Measurements from ENCODE around the gene MPHOSPH9. TPM values are rescaled to one million over a fixed set of nuclear protein-coding genes. Genes with fewer than 3 reads are reported as not detected.

MPHOSPH9 gene
- total RNA-seq, 2 donors from 2014 or later, result 23.4 to 27.9 TPM

DNA sequence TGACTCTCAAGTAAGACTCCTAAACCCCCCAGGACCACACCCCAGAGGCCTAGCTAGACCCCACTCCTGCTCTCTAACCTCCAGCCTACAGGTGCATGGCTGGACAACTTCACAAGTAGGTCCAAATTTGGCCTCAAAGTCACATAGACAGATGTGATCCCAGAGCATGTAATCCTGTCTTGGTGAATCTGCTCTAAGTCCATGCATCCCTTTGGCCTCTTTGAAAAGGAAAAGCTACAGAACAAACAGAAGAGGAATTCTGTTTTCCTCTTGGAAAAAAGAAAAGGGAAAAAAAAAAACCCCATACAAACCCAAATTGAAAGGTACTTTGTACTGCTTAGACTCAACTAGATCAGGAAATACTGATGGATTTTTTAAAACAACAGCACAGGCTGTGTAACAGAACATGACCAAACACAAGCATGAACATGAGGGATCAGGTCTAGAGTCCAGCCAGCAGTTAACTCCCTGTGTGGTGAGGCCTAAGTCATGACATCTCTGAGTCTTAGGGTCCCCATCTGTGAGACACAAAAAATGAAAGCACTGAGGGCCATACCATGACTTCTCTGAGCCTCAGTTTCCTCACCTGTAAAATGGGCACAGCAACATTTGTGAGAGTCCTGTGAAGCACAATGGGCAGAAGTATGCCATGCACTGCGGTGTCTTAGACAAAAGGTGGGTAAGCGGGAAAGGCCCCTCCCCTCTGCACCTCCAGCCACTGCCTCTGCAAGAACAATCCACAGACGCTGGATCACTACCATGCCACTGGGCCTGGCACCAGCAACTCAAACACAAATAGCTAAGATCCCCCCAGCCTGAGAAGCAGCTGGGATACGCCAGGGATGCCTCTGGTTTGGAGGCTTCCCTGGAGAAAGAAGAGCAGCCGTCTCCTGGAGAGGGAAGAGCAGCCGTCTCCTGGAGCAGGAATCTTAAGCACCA, 92.0 kb downstream of the MPHOSPH9 start:
- ATAC-seq (peak in 1 of 2 donors; percentile 4), DNase-seq (peak; percentile 29)
- intact Hi-C loops (cut with DNase I), result loop anchor here in 1 of 2 donors (2.0 kb wide), 1 partner anchor 26 kb away; no protein-coding TSS in a partner anchor

DNA sequence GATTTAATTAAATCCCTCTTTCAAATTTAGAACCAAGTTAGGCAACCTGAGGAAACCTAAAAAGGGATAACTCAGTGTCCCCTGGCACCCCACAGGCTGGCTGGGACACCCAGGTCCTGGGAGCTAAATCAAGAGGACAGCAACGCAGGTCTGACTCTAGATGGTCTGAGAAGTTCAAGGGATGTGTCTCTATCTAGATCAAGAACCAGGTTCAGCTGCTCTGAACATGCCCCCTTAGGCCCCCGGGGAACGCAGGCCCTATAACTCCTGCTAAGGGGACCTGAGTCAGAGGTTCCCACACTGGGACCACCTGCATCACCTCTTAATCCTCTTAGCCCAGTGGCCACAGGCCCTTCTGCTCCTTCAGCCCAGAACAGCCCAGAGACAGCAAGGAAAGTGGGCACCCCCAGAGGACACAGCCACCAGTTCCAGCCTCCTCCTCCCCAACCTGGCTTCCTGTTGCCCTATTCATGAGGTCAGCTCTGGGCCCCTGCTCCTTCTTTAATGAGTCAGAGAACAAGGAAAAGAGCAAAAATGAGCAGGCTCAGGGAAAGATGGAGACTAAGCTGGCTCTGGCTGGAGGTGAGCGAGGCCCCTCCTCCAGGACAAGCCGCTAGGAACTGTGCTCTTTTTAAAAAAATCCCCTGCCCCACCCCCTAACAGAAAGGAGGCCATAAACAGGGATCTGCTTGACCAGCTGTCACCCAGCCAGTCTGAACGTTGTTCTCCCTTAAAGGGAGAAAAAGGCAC, 92.8 kb downstream of the MPHOSPH9 start:
- ATAC-seq (peak; percentile 16 to 26), DNase-seq (peak; percentile 40)
- intact Hi-C loops (cut with DNase I), result loop anchor here in 1 of 2 donors (2.0 kb wide), 1 partner anchor 25 kb away; no protein-coding TSS in a partner anchor

DNA sequence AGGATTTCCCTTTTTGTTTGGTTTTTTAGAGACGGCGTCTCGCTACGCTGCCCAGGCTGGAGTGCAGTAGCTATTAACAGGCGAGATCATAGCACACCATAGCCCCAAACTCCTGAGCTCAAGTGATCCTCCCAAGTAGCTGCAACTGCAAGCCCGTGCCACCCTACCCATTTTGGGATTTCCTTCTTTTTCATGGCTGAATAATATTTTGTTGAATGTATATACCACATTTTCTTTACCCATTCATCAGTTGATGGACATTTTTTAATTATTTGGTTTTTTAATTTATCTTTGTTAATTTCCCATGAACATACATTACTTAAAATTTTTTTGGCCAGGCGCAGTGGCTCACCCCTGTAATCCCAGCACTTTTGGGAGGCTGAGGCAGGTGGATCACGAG, 97.3 kb downstream of the MPHOSPH9 start:
- intact Hi-C loops (cut with DNase I), result no loop called here
- no peak for DNase-seq
- ATAC-seq, result no peak

DNA sequence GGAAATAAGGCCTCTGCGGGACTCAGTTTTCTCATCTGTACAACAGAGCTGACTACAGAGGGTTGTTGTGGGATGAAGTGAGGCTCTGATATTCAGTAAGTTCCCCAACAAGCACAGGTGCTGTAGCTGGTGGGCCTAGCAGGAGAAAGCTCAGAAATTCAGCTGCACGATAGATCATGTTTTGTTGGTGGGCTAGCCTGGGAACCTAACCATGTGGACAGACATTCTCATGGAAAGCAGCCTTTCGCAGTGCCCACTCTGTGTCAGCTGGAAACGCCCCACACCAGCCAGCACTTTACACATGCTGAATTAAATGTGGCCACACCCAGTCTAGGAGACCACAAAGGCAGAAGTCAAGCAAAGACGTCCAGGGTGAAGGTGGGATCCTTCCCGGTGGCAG, 98.1 kb downstream of the MPHOSPH9 start:
- DNase-seq (no peak), ATAC-seq (no peak)
- intact Hi-C loops (cut with DNase I), result loop anchor here in 1 of 2 donors (5.0 kb wide), 1 partner anchor 38 kb away; no protein-coding TSS in a partner anchor

DNA sequence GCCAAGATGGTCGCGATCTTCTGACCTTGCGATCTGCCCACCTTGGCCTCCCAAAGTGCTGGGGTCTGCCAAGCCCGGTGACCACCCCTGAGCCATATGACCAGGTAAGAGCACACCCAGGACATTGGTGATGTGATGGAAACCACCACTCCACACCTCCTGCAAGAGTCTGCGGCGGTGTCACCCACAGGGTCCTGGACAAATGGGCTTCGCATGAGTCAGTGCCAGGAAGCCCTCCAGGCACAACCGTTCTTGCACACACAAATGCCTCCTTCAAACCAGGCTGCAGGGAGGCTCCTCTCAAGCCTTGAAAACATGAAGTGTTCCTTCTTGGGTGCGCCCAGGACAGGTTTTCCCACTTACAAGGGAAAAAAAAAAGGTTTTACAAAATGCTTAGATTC, 98.7 kb downstream of the MPHOSPH9 start:
- DNase-seq (no peak), ATAC-seq (no peak)
- intact Hi-C loops (cut with DNase I), result loop anchor here in 1 of 2 donors (5.0 kb wide), 1 partner anchor 37 kb away; no protein-coding TSS in a partner anchor

DNA sequence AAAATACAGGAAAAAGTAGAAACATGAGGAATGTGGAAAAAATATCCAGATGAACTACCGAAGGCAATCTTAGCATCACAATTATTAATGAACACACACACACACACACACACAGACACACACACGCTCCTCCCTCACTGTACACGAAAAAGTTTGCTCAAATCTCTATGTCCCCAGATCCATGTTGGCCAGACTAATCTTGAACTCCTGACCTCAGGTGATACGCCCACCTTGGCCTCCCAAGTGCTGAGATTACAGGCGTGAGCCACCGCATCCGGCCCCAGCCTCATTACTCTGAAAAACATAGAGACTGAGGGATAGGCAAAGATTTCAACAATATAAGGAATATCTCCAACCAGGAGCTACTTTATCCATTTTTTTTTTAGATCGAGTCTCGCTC, 99.2 kb downstream of the MPHOSPH9 start:
- DNase-seq (no peak), ATAC-seq (no peak)
- intact Hi-C loops (cut with DNase I), result loop anchor here in 1 of 2 donors (5.0 kb wide), 1 partner anchor 36 kb away; no protein-coding TSS in a partner anchor

DNA sequence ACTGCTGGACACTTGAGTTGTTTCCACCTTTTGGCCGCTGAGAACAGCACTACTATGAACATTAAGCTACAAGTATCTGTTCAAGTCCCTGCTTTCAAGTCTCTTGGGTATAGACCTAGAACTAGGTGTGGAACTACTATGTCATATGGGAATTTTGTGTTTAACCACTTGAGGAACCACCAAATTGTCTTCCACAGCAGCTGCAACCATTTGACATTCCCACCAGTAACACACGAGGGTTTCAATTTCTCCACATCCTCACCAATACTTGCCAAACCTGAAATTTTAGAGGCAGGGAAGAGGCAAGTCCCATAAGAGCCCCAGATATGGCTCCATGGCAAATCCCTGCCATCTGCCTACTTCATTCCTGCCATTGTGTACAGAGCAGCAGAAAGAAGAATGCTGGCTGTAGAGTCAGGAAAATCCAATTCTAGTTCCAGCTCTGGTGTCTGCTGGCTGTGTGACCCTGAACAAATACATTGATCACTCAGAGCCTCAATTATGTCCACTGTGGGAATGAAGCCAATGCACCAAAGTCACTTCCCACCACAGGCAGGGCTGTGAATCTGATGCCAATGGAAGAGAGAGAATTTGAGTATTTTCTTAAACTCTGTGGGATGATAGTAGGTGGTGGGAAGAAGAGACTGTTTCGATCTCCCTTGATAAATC, 99.9 kb downstream of the MPHOSPH9 start:
- ATAC-seq (no peak), DNase-seq (no peak)
- intact Hi-C loops (cut with DNase I), result loop anchor here in 1 of 2 donors (5.0 kb wide), 1 partner anchor 36 kb away; no protein-coding TSS in a partner anchor

DNA sequence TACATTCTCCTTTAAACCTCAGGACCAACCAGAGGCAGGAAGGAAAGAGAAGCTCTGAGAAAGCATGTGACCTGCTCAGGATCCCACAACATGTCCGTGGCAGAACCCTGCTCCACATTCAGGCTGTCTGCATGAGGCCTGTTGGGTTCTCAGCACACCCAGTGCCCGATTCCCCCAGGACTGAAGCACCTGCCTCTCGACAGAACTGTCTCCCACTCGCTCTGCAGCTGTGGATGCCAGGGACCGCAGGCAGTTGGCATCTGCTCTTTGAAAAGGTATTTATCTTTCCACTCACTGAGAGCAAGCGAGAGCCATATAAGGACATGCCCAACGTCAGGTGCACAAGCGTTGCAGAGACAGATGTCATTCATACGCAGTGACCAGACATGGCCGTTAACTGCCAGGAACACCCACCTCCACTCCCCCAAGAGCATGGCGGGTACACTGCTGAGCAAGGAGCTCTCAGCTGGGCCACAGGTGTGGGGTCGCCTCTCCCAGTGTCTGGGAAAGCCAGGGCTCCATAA, 101.0 kb downstream of the MPHOSPH9 start:
- DNase-seq, result peak; percentile 51
- peak; percentile 56 to 76 for ATAC-seq
- intact Hi-C loops (cut with DNase I), result loop anchor here in 1 of 2 donors (5.0 kb wide), 1 partner anchor 35 kb away; no protein-coding TSS in a partner anchor

DNA sequence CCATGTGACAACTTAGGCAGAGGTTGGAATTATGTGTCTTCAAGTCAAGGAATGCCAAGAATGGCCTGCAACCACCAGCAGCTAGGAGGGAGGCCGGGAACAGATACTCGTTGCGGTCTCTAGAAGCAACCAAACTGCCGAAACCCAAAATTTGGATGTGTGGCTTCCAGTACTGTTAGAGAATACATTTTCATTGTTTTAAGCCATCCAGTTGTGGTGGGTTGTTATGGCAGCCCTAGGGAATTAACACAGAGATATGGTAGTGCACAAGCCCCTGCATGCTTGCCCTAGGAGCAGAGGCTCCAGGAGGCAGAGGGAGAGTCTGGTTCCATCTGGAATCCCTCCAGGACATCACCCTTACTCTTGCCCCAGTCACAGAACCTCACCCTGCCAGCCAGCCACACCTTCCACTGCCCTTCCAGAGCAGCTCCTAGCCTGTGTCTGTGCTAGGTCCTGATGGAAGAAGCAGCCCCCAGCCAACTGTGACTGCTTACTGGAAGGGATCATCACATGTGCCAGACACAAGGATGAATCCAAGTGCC, 101.6 kb downstream of the MPHOSPH9 start:
- intact Hi-C loops (cut with DNase I), result loop anchor here in 1 of 2 donors (5.0 kb wide), 1 partner anchor 34 kb away; no protein-coding TSS in a partner anchor
- DNase-seq (peak; percentile 44), ATAC-seq (peak; percentile 62 to 74)

DNA sequence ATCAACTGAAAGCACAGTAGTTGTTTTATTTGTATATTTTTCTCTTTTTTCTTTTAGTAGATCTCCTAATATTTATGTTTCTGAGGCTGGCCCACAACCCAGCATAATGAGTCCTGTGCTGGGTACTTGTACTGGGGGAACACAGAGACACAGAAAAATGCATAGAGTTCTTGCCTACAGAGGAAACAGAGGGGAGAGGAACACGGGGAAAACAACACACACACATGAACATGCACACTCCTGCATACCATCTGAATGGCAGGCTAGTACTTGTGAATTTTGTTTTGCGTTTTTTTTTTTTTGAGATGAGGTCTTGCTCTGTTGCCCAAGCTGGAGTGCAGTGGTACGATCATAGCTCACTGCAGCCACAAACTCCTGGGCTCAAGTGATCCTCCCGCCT, 103.3 kb downstream of the MPHOSPH9 start:
- intact Hi-C loops (cut with DNase I), result loop anchor here in 1 of 2 donors (5.0 kb wide), 1 partner anchor 32 kb away; no protein-coding TSS in a partner anchor
- DNase-seq (no peak), ATAC-seq (no peak)

DNA sequence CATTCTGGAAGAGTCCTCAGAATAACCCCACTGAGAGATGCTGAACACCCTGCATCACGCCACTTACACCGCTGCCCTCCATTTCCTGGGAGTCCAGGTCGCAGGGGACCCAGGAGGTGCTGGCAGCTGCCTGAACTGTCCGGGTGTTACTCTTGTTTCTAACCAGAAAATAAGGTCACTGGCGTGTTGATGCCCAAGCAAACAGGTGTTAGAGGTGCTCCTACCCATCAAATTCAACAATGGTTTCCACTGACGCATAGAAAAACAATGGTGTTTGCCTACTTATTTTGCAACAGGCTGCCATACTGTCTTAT, 105.8 kb downstream of the MPHOSPH9 start:
- no peak for DNase-seq
- no peak for ATAC-seq
- intact Hi-C loops (cut with DNase I), result no loop called here

DNA sequence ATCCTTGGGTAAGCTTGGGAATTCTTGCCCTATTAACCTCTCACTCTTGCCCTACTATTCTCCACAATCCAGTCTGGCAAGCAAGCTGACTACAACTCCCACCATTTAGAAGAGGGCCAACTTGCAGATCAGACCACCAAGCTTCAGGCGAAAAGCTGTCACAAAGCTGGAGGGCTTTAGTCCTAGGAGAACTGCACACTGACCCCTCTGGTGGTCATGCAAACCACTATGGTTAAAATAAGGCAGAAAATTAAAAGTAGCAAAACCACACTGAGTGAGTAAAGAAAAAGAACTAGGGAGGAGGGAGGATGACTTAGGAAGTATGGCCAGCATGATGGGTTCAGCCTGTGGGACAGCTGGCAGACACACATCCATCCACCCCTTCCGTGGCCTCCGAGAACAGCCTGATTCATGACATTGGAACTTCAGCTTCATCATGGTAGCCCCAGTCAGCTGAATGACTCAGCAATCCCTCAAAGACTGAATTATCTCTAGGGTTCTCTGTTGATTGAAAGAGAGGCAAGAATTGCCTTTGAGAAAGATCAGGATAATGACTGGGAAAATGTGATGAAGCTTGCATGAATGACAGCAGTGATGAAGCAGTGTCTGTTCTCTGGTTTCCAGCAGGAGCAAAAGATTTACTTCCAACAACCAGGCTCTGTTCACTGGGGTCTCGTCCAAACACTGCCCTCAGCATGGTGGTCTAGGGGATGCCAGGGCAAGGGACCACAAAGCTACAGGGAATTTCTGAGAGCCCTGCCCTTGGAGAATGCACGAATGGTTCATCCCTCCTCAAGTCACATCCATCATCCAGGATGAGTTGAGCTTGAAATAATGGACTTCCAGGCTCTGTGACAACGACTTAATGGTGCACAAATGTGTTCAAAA, 106.4 kb downstream of the MPHOSPH9 start:
- DNase-seq, result peak; percentile 71
- intact Hi-C loops (cut with DNase I), result no loop called here

DNA sequence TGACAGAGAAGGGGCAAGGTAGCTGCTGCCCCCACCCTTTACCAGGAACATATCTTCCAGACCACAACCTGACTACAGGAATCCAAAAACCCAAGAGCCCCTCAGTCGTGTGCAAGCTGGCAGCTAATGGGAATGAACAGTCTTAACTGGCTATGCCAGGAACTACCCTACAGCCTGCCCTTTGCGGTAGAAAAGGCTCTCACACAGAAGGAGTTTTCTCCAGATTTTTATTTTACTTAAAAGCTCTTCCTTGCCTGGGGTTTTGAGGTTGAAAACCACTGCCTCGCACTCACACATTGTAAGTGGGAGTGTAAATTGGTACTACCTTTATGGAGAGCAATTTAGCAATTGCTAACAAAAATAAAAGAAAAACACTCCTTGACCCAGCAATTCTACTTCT, 110.3 kb downstream of the MPHOSPH9 start:
- no peak for ATAC-seq
- DNase-seq, result no peak
- intact Hi-C loops (cut with DNase I), result no loop called here

More for the DNA sequence above, 106.4 kb downstream of the MPHOSPH9 start:
- ATAC-seq, result peak; percentile 82 to 98

DNA sequence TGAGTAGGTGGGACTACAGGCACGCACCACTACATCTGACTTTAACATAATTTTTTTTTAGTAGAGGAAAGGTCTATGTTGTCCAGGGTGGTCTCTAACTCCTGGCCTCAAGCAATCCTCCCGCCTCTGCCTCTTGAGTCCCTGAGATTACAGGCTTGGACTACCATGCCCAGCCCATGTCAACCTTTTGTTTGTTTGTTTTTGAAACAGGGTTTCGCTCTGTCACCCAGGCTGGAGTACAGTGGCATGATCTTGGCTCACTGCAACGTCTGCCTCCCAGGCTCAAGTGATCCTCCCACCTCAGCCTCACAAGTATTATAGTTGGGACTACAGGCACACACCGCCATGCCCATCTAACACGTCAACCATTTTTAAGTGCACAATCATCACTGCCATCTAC, 111.3 kb downstream of the MPHOSPH9 start:
- DNase-seq (no peak), ATAC-seq (no peak)
- intact Hi-C loops (cut with DNase I), result no loop called here

DNA sequence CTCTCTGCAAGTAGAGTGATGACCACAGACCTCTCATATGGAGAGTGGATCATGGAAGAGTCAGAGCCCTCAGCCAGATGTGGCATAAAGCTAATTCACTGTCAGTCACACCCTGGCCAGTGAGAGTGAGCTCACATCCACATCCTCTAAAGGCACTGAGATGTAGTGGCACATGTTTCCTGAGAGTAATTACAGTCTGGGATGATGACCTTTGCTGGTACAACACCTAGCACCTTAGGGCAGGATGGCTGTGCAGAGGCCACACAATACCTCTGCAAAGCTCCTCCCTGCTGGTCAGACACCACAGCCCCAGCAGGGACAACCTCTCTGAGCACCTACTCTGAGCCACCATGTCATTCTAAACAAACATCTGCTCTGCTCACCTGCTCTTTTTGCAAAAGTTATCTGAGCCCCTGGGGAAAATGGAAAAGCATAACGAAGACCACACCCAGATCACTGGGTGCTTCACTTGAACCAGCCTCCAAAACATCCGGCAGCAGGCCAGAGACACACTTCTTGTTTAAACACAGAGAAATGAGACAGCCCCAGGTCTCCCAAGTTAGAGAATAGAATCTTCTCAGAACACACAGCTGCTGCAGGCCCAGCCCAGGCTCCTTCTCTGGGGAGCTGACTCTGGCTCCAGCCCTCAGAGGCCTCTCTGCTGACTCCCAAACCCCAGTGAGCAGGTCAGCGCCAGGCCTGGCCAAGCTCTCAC, 112.3 kb downstream of the MPHOSPH9 start:
- intact Hi-C loops (cut with DNase I), result no loop called here
- DNase-seq (no peak), ATAC-seq (peak in 1 of 2 donors; percentile 32)

DNA sequence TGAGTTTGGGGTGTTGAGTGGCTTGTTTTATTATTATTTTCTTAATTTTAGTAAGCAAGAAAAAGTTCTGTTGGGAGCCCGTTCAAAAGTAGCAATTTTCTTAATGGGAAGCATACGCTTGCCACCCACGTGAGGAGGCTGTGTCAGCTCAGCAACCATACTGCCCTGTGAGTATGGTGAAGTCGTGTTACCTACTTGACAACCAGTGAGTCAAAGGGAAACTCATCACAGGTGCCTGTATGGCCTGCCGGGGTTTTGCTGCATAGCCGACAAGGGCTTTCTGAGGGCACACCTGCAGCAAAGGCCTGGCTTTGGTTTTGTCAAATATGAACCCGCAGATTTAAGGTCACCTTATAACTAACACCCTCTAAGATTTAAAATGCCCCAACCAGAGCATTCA, 113.1 kb downstream of the MPHOSPH9 start:
- intact Hi-C loops (cut with DNase I), result no loop called here
- ATAC-seq (no peak), DNase-seq (no peak)

DNA sequence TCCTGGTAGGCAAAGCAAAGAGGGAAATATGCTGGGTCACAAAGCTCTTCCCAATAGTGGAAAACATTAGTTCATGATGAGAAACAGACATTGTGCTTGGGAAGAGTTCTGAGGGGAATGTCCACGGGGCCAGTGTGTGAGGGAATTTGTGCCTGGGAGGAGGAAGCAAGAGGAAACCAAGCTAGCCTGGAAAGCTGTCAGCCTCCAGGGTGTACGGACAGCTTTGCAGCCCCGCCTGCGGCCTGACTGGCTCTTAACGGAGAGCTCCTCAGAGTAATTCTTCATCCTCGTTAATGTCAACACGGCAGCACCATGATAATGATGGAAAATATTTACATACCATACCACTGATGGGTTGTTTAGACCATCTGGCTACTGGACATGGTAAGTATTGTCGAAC, 114.4 kb downstream of the MPHOSPH9 start:
- intact Hi-C loops (cut with DNase I), result no loop called here
- no peak for DNase-seq
- no peak for ATAC-seq
